K562 (cell line): Measurements from ENCODE around the gene FAM20C. TPM values are rescaled to one million over a fixed set of nuclear protein-coding genes. Genes with fewer than 3 reads are reported as not detected.

Experiments
- ATAC-seq: fragments of 200-7000 bp; cut with Tn5 transposase; 3 replicates; pipeline ENCODE4 v1.9.1; 2020; ENCODE audit warnings: moderate library complexity
- BruUV-seq: library from RNA; stranded (reverse); fragments of 400-500 nt; replicated peaks from 2 replicates; lab custom pipeline; 2021; lab: Mats Ljungman, UMichigan
- CTCF ChIA-PET: fragments of 300-600 bp; formaldehyde crosslinking; extraction: SDS; loops from one replicate; lab custom pipeline; 2021; ENCODE audit warnings: low intra/inter-chr PET ratio; lab: Yijun Ruan, JAX
- POLR2A ChIA-PET: fragments of 300-600, 350-650 bp; sonication (Branson Sonifier 250); formaldehyde crosslinking; extraction: SDS; loops from one replicate; lab custom pipeline; 2021; ENCODE audit warnings: antibody characterized with exemption, inconsistent platforms; lab: Yijun Ruan, JAX
- DNase-seq, 4 experiments: peaks; one replicate each; pipeline versions ENCODE4 v3.0.0 to v3.0.0-alpha.2; 2011 to 2018; ENCODE audit warnings: low spot score in 3 of 4, mixed read lengths in 3 of 4; ENCODE audit errors: extremely low read depth in 1 of 4
- FAIRE-seq: peaks from 2 replicates; lab custom pipeline; 2011; peaks lifted over from hg19 to GRCh38; lab: Jason Lieb, UNC
- H2AFZ ChIP-seq: 2 replicates; pipeline ENCODE4 v1.6.0; 2011; ENCODE audit warnings: low read depth, low read length, control low read depth, inconsistent platforms
- H3K27ac ChIP-seq: fragments of 200-600 bp; 3 replicates; pipeline ENCODE4 v1.8.0; 2011; ENCODE audit warnings: low read depth, mild to moderate bottlenecking, control low read depth, inconsistent platforms, low read length, moderate library complexity, mixed read lengths; ENCODE audit errors: extremely low read depth
- H3K27me3 ChIP-seq, 2 experiments: fragments of 300-600 bp in 1 of 2; 2 replicates in 1 of 2; 3 replicates in 1 of 2; pipeline versions ENCODE4 v1.6.0 to v1.8.0; 2011; ENCODE audit warnings: inconsistent platforms in 2 of 2, low read length in 2 of 2, mild to moderate bottlenecking in 1 of 2, mixed read lengths in 1 of 2, moderate library complexity in 1 of 2; ENCODE audit not compliant: control insufficient read depth in 2 of 2, insufficient read depth in 2 of 2
- H3K36me3 ChIP-seq: fragments of 300-600 bp; 3 replicates; pipeline ENCODE4 v1.8.0; 2011; ENCODE audit warnings: mild to moderate bottlenecking, low read length, inconsistent platforms; ENCODE audit not compliant: control insufficient read depth, insufficient read depth
- H3K4me1 ChIP-seq, 2 experiments: fragments of 200-600 bp in 1 of 2; replicated peaks in 1 of 2; 2 replicates in 1 of 2; 3 replicates in 1 of 2; pipeline versions ENCODE4 v1.5.1 to v1.8.0; 2011; ENCODE audit warnings: inconsistent platforms in 2 of 2, low read length in 2 of 2, mild to moderate bottlenecking in 1 of 2, mixed read lengths in 1 of 2, moderate library complexity in 1 of 2; ENCODE audit not compliant: control insufficient read depth in 2 of 2, insufficient read depth in 2 of 2
- H3K4me2 ChIP-seq: 2 replicates; pipeline ENCODE4 v1.6.1; 2011; ENCODE audit warnings: low read length, control low read depth, inconsistent platforms, mixed read lengths; ENCODE audit not compliant: insufficient read depth
- H3K4me3 ChIP-seq: fragments of 200-600 bp; sonication (generic), shearing (Covaris generic); 2 replicates; pipeline ENCODE4 v1.5.1; 2016; ENCODE audit warnings: control low read depth, inconsistent platforms
- H3K79me2 ChIP-seq: fragments of 200-600 bp; 3 replicates; pipeline ENCODE4 v1.8.0; 2011; ENCODE audit warnings: low read length, inconsistent platforms; ENCODE audit not compliant: control insufficient read depth, insufficient read depth
- H3K9ac ChIP-seq, 2 experiments: 2 replicates each; pipeline versions ENCODE4 v1.6.0 to v1.6.1; 2011; ENCODE audit warnings: low read depth in 2 of 2, low read length in 2 of 2, control low read depth in 1 of 2, inconsistent platforms in 1 of 2, mild to moderate bottlenecking in 1 of 2, mixed read lengths in 1 of 2; ENCODE audit not compliant: insufficient read depth in 1 of 2
- H3K9me1 ChIP-seq: one replicate; pipeline ENCODE4 v1.6.0; 2011; ENCODE audit warnings: inconsistent platforms, mild to moderate bottlenecking, low read length, moderate library complexity; ENCODE audit not compliant: control insufficient read depth, insufficient read depth
- H3K9me3 ChIP-seq: replicated peaks from 2 replicates; pipeline ENCODE4 v1.5.1; 2011; ENCODE audit warnings: low read depth, low read length, inconsistent platforms; ENCODE audit not compliant: control insufficient read depth, insufficient read depth
- H4K20me1 ChIP-seq: replicated peaks from 2 replicates; pipeline ENCODE4 v1.6.1; 2011; ENCODE audit warnings: low read length, inconsistent platforms, mixed read lengths; ENCODE audit not compliant: control insufficient read depth, insufficient read depth
- CBFB ChIP-seq: sonication (generic); formaldehyde crosslinking; IDR thresholded peaks from 2 replicates; pipeline ENCODE4 v1.4.0; 2020; ENCODE audit warnings: mild to moderate bottlenecking, missing genetic modification reagents
- TCF7L2 ChIP-seq: fragments of 150-350 bp; IDR thresholded peaks from 2 replicates; pipeline ENCODE4 v1.6.1; 2016; ENCODE audit warnings: low read depth, mild to moderate bottlenecking, low read length, moderate library complexity
- ZBTB17 ChIP-seq: fragments of 450-650 bp; formaldehyde crosslinking; IDR thresholded peaks from 2 replicates; pipeline ENCODE4 v1.4.0; 2020; ENCODE audit warnings: mild to moderate bottlenecking
- ZFP1 ChIP-seq: fragments of 450-650 bp; formaldehyde crosslinking; IDR thresholded peaks from 2 replicates; pipeline ENCODE4 v1.4.0; 2020; ENCODE audit warnings: mild to moderate bottlenecking, mixed read lengths
- ZNF217 ChIP-seq: sonication (generic); formaldehyde crosslinking; IDR thresholded peaks from 2 replicates; pipeline ENCODE4 v1.8.0; 2022; ENCODE audit warnings: mild to moderate bottlenecking, missing genetic modification reagents
- WGBS: fragments of 100-300 bp; shearing (Covaris generic); methylation state at CpG from one replicate; pipeline ENCODE4 v1.1.6; 2016; ENCODE audit warnings: low coverage, mixed read lengths; ENCODE audit not compliant: insufficient coverage; ENCODE audit errors: missing lambda C conversion rate; 5-methylcytosine and 5-hydroxymethylcytosine counted together
- in situ Hi-C: fragments of 300-500 bp; cut with MboI; formaldehyde crosslinking; loops from 4 replicates; pipeline ENCODE4 v1.15.0; 2018; ENCODE audit warnings: inconsistent platforms, mixed read lengths
- intact Hi-C: fragments of 100-400 bp; cut with micrococcal nuclease; formaldehyde crosslinking; loops from 2 replicates; pipeline ENCODE4 v1.14.2; 2022
- polyA plus RNA-seq, 8 experiments: library from polyadenylated mRNA; depleted of rRNA in 4 of 8; stranded (reverse) in 5 of 8; unstranded in 3 of 8; fragments of >200 nt; fragmentation: Nextera tagmentation in 2 of 8; fragmentation: Illumina TruSeq in 1 of 8; extraction: Ambion mirVana in 2 of 8; extraction: Trizol in 1 of 8; gene quantifications; 2 replicates each; pipeline versions ENCODE4 v1.2.1 to v1.2.3, GENCODE V29; 2011 to 2014; ENCODE audit warnings: inconsistent platforms in 1 of 8, missing spikeins in 1 of 8
- total RNA-seq, 7 experiments: library from RNA; depleted of rRNA in 6 of 7; stranded (reverse); fragments of >200 nt in 6 of 7; fragmentation: Illumina TruSeq in 2 of 7; extraction: Trizol in 2 of 7; gene quantifications; 2 replicates each; pipeline versions ENCODE4 v1.2.1 to v1.2.3, GENCODE V29; 2011 to 2021; ENCODE audit warnings: low replicate concordance in 1 of 7
- TF ChIP-seq, protein P1 (sequence below): sonication (generic); formaldehyde crosslinking; IDR thresholded peaks from 2 replicates; pipeline ENCODE4 v1.8.1; 2023; ENCODE audit warnings: missing genetic modification reagents, mild to moderate bottlenecking, borderline replicate concordance
- TF ChIP-seq, protein P2 (sequence below), 2 experiments: fragments of 450-650 bp in 1 of 2; sonication (generic) in 1 of 2; formaldehyde crosslinking; conservative IDR thresholded peaks; 2 replicates each; pipeline versions ENCODE4 v1.4.0 to v1.8.1; 2020 to 2022; ENCODE audit warnings: mild to moderate bottlenecking in 1 of 2, missing genetic modification reagents in 1 of 2
- TF ChIP-seq, protein P3 (sequence below), 2 experiments: fragments of 450-650 bp; conservative IDR thresholded peaks; 2 replicates each; pipeline ENCODE4 v1.6.1; 2017; ENCODE audit warnings: mild to moderate bottlenecking in 2 of 2, moderate library complexity in 2 of 2

FAM20C gene
- total and polyA plus RNA-seq, 9 of the 15 experiments (the other 6 are each of a cell fraction or from before 2014, with no cell fraction given): 0.09 TPM; not detected in 8

DNA sequence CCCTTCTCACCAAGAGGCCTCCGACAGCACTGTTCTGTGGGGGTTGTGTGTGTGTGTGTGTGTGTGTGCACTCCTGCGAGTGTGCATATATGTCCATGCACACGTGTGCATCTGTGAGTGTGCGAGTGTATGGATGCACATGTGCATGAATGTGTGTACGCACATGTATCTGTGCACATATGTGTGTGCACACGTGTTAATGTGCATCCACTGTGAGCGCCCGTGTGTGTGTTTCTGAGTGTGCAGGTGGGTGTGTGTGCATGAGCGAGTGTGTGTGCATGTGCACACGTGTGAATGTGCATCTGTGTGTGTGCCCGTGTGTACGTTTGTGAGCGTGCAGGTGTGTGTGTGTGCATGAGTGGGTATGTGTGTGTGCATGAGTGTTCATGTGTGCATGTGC, 49.1 kb downstream of the FAM20C start:
- peaks cover 4% of the 10 kb centered on the region for H3K9me3 ChIP-seq
- H3K27me3 ChIP-seq: peaks cover 17 to 35% of the 10 kb centered on the region in 2 experiments
- H3K9me1 ChIP-seq: no peaks in the 10 kb centered on the region
- in situ Hi-C loops: no loop called here
- ATAC-seq: no peak
- peaks cover 0 to 8% of the 10 kb centered on the region in 2 experiments; a peak in 2 of 5 replicates for H3K4me1 ChIP-seq
- intact Hi-C loops: no loop called here
- no peaks in the 10 kb centered on the region for H3K79me2 ChIP-seq
- H3K27ac ChIP-seq: no peak overlapping the region
- H3K36me3 ChIP-seq: no peaks in the 10 kb centered on the region
- no peak overlapping the region for H3K4me3 ChIP-seq
- POLR2A ChIA-PET: no interaction called here
- FAIRE-seq: no peak
- peaks cover 10% of the 10 kb centered on the region for H4K20me1 ChIP-seq
- 15% methylated on average over 13 of the region's 13 CpGs for WGBS
- CTCF ChIA-PET: no interaction called here
- no peak overlapping the region for H3K9ac ChIP-seq
- no peak for DNase-seq
- no peak overlapping the region for H3K4me2 ChIP-seq
- no peak overlapping the region for H2AFZ ChIP-seq
- no TSS peak for BruUV-seq
- TF ChIP-seq, protein P1, sequence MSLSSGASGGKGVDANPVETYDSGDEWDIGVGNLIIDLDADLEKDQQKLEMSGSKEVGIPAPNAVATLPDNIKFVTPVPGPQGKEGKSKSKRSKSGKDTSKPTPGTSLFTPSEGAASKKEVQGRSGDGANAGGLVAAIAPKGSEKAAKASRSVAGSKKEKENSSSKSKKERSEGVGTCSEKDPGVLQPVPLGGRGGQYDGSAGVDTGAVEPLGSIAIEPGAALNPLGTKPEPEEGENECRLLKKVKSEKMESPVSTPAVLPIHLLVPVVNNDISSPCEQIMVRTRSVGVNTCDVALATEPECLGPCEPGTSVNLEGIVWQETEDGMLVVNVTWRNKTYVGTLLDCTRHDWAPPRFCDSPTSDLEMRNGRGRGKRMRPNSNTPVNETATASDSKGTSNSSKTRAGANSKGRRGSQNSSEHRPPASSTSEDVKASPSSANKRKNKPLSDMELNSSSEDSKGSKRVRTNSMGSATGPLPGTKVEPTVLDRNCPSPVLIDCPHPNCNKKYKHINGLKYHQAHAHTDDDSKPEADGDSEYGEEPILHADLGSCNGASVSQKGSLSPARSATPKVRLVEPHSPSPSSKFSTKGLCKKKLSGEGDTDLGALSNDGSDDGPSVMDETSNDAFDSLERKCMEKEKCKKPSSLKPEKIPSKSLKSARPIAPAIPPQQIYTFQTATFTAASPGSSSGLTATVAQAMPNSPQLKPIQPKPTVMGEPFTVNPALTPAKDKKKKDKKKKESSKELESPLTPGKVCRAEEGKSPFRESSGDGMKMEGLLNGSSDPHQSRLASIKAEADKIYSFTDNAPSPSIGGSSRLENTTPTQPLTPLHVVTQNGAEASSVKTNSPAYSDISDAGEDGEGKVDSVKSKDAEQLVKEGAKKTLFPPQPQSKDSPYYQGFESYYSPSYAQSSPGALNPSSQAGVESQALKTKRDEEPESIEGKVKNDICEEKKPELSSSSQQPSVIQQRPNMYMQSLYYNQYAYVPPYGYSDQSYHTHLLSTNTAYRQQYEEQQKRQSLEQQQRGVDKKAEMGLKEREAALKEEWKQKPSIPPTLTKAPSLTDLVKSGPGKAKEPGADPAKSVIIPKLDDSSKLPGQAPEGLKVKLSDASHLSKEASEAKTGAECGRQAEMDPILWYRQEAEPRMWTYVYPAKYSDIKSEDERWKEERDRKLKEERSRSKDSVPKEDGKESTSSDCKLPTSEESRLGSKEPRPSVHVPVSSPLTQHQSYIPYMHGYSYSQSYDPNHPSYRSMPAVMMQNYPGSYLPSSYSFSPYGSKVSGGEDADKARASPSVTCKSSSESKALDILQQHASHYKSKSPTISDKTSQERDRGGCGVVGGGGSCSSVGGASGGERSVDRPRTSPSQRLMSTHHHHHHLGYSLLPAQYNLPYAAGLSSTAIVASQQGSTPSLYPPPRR (CRISPR knock-in tag): no peak
- TF ChIP-seq CBFB (CRISPR knock-in tag) (no peak), TCF7L2 (no peak), ZBTB17 (CRISPR knock-in tag) (no peak), ZFP1 (CRISPR knock-in tag) (no peak), ZNF217 (CRISPR knock-in tag) (no peak)
- TF ChIP-seq, protein P2, sequence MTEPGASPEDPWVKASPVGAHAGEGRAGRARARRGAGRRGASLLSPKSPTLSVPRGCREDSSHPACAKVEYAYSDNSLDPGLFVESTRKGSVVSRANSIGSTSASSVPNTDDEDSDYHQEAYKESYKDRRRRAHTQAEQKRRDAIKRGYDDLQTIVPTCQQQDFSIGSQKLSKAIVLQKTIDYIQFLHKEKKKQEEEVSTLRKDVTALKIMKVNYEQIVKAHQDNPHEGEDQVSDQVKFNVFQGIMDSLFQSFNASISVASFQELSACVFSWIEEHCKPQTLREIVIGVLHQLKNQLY (CRISPR knock-in tag; conservative IDR thresholded peaks at IDR 0.05): no peak
- TF ChIP-seq, protein P3, sequence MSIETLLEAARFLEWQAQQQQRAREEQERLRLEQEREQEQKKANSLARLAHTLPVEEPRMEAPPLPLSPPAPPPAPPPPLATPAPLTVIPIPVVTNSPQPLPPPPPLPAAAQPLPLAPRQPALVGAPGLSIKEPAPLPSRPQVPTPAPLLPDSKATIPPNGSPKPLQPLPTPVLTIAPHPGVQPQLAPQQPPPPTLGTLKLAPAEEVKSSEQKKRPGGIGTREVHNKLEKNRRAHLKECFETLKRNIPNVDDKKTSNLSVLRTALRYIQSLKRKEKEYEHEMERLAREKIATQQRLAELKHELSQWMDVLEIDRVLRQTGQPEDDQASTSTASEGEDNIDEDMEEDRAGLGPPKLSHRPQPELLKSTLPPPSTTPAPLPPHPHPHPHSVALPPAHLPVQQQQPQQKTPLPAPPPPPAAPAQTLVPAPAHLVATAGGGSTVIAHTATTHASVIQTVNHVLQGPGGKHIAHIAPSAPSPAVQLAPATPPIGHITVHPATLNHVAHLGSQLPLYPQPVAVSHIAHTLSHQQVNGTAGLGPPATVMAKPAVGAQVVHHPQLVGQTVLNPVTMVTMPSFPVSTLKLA (conservative IDR thresholded peaks at IDR 0.05): no peak
